OCI-LY3 (cell line): ENCODE data around the gene EMD.
A peak's percentile ranks its signal among the peaks of the same experiment; 100 is the strongest.

Source experiments
- H2AFZ ChIP-seq: fragments of 200-600, 300-600 bp; shearing (Covaris generic); 2 replicates; pipeline ENCODE4 v1.6.0; 2014; ENCODE audit warnings: antibody characterized with exemption, low read depth, low read length
- H3K27ac ChIP-seq: fragments of 200-600, 300-600 bp; sonication (generic); 2 replicates; pipeline ENCODE4 v1.5.1; 2014; ENCODE audit warnings: mild to moderate bottlenecking, low read length, moderate library complexity, mixed read lengths
- H3K27me3 ChIP-seq: fragments of 200-600, 300-600 bp; sonication (generic); 2 replicates; pipeline ENCODE4 v1.6.1; 2014; ENCODE audit warnings: low read depth, low read length, mixed read lengths
- H3K36me3 ChIP-seq: fragments of 200-600, 300-600 bp; sonication (generic); replicated peaks from 2 replicates; pipeline ENCODE3; 2014; ENCODE audit warnings: low read depth, low read length, mixed read lengths
- H3K4me1 ChIP-seq: fragments of 300-600, 200-600 bp; sonication (generic); 2 replicates; pipeline ENCODE4 v1.6.1; 2014; ENCODE audit warnings: low read length, mixed read lengths
- H3K4me2 ChIP-seq: fragments of 200-600, 300-600 bp; sonication (generic); 2 replicates; pipeline ENCODE4 v1.6.1; 2014; ENCODE audit warnings: low read length, mixed read lengths
- H3K4me3 ChIP-seq: fragments of 300-600, 200-600 bp; sonication (generic); 2 replicates; pipeline ENCODE4 v1.5.1; 2014; ENCODE audit warnings: antibody characterized with exemption, mild to moderate bottlenecking, low read length, moderate library complexity
- H3K79me2 ChIP-seq: fragments of 300-600, 200-600 bp; shearing (Covaris generic); 2 replicates; pipeline ENCODE4 v1.6.1; 2014; ENCODE audit warnings: mild to moderate bottlenecking, low read length, mixed read lengths
- H3K9ac ChIP-seq: fragments of 300-600, 200-600 bp; shearing (Covaris generic); 2 replicates; pipeline ENCODE4 v1.6.0; 2014; ENCODE audit warnings: mild to moderate bottlenecking, low read length, moderate library complexity
- H3K9me3 ChIP-seq: fragments of 200-600, 300-600 bp; shearing (Covaris generic); 2 replicates; pipeline ENCODE4 v1.6.1; 2014; ENCODE audit warnings: low read length, mixed read lengths; ENCODE audit not compliant: insufficient read depth
- H4K20me1 ChIP-seq: fragments of 200-600, 300-600 bp; sonication (generic); 2 replicates; pipeline ENCODE4 v1.6.1; 2016; ENCODE audit warnings: low read length, mixed read lengths; ENCODE audit not compliant: insufficient read depth
- CTCF ChIP-seq: fragments of 200-600, 300-600 bp; sonication (generic); IDR thresholded peaks from 2 replicates; pipeline ENCODE4 v1.5.1; 2014; ENCODE audit warnings: antibody characterized with exemption, low read length, low read depth
- EZH2phosphoT487 ChIP-seq: fragments of 200-600 bp; shearing (Covaris generic); IDR thresholded peaks from 2 replicates; pipeline ENCODE4 v1.6.1; 2018; ENCODE audit warnings: antibody characterized with exemption, mixed run types, low read depth

Gene EMD

GRCh38 chrX:154371017-154371788, 7.9 kb upstream of the EMD start:
- H3K27ac ChIP-seq: peak overlapping the region; percentile 89
- H3K4me3 ChIP-seq: peak overlapping the region; percentile 99
- H3K9me3 ChIP-seq: no peaks in the 10 kb centered on the region
- H3K27me3 ChIP-seq: no peaks in the 10 kb centered on the region
- no peak overlapping the region for H2AFZ ChIP-seq
- TF ChIP-seq EZH2phosphoT487 (no peak), CTCF (no peak)
- peak overlapping the region; percentile 100 for H3K4me2 ChIP-seq
- peaks cover 23% of the 10 kb centered on the region for H4K20me1 ChIP-seq
- H3K36me3 ChIP-seq: peaks cover 22% of the 10 kb centered on the region
- peak overlapping the region; percentile 94 for H3K9ac ChIP-seq
- H3K79me2 ChIP-seq: peaks cover 48% of the 10 kb centered on the region
- peaks cover 35% of the 10 kb centered on the region for H3K4me1 ChIP-seq

- Histone ChIP-seq H3K9ac (peak overlapping the region; percentile 94), H3K27me3 (no peaks in the 10 kb centered on the region), H4K20me1 (peaks cover 17% of the 10 kb centered on the region), H2AFZ (no peak overlapping the region), H3K4me1 (peaks cover 35% of the 10 kb centered on the region), H3K27ac (peak overlapping the region; percentile 89), H3K79me2 (peaks cover 42% of the 10 kb centered on the region), H3K4me2 (peak overlapping the region; percentile 99), H3K4me3 (peak overlapping the region; percentile 85), H3K9me3 (no peaks in the 10 kb centered on the region), H3K36me3 (peaks cover 16% of the 10 kb centered on the region)
- no peak for TF ChIP-seq EZH2phosphoT487
- no peak for TF ChIP-seq CTCF
Measured at GRCh38 chrX:154371789-154372300, 7.2 kb upstream of the EMD start.

- peak overlapping the region; percentile 99 for H3K4me2 ChIP-seq
- no peak for TF ChIP-seq EZH2phosphoT487
- no peak for TF ChIP-seq CTCF
- no peak overlapping the region for H2AFZ ChIP-seq
- H3K27me3 ChIP-seq: no peaks in the 10 kb centered on the region
- peaks cover 34% of the 10 kb centered on the region for H3K79me2 ChIP-seq
- peaks cover 13% of the 10 kb centered on the region for H4K20me1 ChIP-seq
- H3K4me3 ChIP-seq: peak overlapping the region; percentile 94
- peak overlapping the region; percentile 94 for H3K9ac ChIP-seq
- no peaks in the 10 kb centered on the region for H3K9me3 ChIP-seq
- H3K36me3 ChIP-seq: peaks cover 9% of the 10 kb centered on the region
- H3K27ac ChIP-seq: peak overlapping the region; percentile 89
- H3K4me1 ChIP-seq: peaks cover 39% of the 10 kb centered on the region
Measured at GRCh38 chrX:154372612-154373022, 6.5 kb upstream of the EMD start.
